Muscle layer of duodenum (tissue), 2 donors: ENCODE data around the gene PRMT9.

Experiments
- H3K27ac ChIP-seq: one replicate; pipeline ENCODE4 v1.7.0; 2013; ENCODE audit warnings: mild to moderate bottlenecking, low read length
- H3K27me3 ChIP-seq: one replicate; pipeline ENCODE4 v1.7.0; 2013; ENCODE audit warnings: low read depth, mild to moderate bottlenecking, control low read depth, low read length
- H3K36me3 ChIP-seq, 2 donors: one replicate each; pipeline ENCODE4 v1.7.0; 2013; ENCODE audit warnings: low read length in 2 of 2, control low read depth in 1 of 2, mild to moderate bottlenecking in 1 of 2; ENCODE audit not compliant: insufficient read depth in 2 of 2, control insufficient read depth in 1 of 2
- H3K4me1 ChIP-seq, 2 donors: one replicate each; pipeline ENCODE4 v1.7.0; 2013; ENCODE audit warnings: low read length in 2 of 2, mild to moderate bottlenecking in 2 of 2, control low read depth in 1 of 2, moderate library complexity in 1 of 2; ENCODE audit not compliant: insufficient read depth in 2 of 2, control insufficient read depth in 1 of 2
- H3K4me3 ChIP-seq, 2 donors: one replicate each; pipeline ENCODE4 v1.7.0; 2013; ENCODE audit warnings: low read length in 2 of 2, low read depth in 1 of 2, mild to moderate bottlenecking in 1 of 2
- H3K9me3 ChIP-seq, 2 donors: one replicate each; pipeline ENCODE4 v1.7.0; 2013; ENCODE audit warnings: low read length in 2 of 2, control low read depth in 1 of 2, mild to moderate bottlenecking in 1 of 2; ENCODE audit not compliant: control insufficient read depth in 1 of 2
- donor health status: healthy.

The PRMT9 gene

DNA sequence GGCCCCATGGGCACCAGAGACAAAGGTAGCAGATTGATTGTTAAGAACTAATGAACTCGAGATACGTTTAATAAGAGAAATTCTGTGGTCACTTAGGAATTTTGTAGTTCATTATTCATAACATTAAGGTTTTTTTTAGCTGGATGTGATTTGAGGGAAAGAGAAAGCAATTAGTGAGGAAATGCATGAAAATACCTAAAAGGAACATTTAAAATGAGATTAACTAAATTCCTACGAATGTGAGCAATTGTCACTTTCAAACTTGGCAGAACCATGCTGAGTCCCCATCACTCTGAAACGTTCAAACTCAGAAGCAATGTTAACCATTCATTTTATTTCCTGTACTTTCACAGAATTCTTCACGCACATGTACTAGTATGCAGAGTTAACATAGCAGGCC is 5.9 kb downstream of the PRMT9 start:
- Histone ChIP-seq H3K27ac (no peak overlapping the region), H3K4me3 (no peak overlapping the region), H3K36me3 (peaks cover 0 to 16% of the 10 kb centered on the region in 2 donors), H3K27me3 (no peaks in the 10 kb centered on the region), H3K9me3 (no peaks in the 10 kb centered on the region), H3K4me1 (peaks cover 0 to 13% of the 10 kb centered on the region in 2 donors)

DNA sequence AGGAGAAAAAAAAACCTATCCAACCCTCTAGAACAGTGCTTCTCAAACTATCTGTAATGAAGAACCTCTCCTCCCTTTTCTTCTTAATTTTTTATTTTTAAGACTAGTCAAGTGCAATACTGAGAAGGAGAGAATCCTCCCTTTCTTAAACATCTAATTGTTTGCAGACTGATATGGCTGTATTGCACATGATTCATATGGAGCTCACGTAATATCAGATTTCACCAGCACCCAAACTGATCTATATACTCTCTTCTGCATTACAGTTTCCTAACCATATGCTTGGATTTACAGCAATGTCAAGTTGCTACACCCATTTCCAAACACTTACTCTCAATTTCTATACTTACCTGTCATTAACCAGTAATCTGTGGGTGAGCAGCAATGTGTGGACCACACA is 9.5 kb downstream of the PRMT9 start:
- H3K4me1 ChIP-seq: peaks cover 0 to 11% of the 10 kb centered on the region in 2 donors
- H3K9me3 ChIP-seq: no peaks in the 10 kb centered on the region
- no peaks in the 10 kb centered on the region for H3K27me3 ChIP-seq
- H3K4me3 ChIP-seq: no peak overlapping the region
- H3K36me3 ChIP-seq: peaks cover 0 to 17% of the 10 kb centered on the region in 2 donors
- H3K27ac ChIP-seq: no peak overlapping the region

DNA sequence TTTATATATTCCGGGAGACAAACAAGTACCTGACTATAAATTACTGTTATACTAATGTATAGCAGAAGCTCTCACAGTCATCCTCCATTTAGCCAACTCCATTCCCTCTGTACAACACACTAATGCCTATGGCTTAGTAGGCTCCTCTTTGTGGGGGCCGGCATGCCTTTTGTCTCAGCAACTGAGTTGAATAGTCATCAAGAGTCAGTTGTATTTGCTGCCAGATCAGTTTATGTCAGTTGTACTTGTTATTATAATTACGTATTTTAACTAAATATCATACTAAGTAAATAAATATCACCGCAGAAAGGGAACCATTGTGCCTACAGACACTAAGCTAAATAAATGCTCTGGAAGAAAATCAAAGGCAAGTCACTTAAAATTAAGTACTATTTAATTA is 9.9 kb downstream of the PRMT9 start:
- Histone ChIP-seq H3K4me1 (peaks cover 0 to 11% of the 10 kb centered on the region in 2 donors), H3K27ac (no peak overlapping the region), H3K9me3 (no peaks in the 10 kb centered on the region), H3K4me3 (no peak overlapping the region), H3K36me3 (peaks cover 0 to 13% of the 10 kb centered on the region in 2 donors), H3K27me3 (no peaks in the 10 kb centered on the region)

DNA sequence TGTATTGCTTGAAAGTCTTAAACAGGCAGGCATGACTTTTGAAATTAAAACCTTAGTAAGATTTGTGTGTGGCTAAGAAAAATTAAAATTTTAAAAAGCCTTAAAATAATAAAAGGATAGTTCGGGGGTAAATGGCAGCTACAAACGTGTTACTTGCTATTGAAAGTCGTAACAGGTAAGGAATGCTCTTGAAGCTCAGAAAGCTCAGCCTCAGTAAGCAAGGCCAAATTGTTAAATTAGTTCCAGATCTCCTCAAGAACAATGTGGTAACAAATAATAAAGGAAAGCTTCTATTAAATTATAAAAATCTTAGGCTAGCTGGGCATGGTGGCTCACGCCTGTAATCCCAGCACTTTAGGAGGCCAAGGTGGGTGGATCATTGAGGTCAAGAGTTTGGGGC is 25.5 kb downstream of the PRMT9 start:
- H3K27ac ChIP-seq: no peak overlapping the region
- H3K27me3 ChIP-seq: no peaks in the 10 kb centered on the region
- H3K36me3 ChIP-seq: peaks cover 24 to 57% of the 10 kb centered on the region in 2 donors
- no peaks in the 10 kb centered on the region for H3K9me3 ChIP-seq
- H3K4me3 ChIP-seq: no peak overlapping the region
- no peaks in the 10 kb centered on the region for H3K4me1 ChIP-seq

DNA sequence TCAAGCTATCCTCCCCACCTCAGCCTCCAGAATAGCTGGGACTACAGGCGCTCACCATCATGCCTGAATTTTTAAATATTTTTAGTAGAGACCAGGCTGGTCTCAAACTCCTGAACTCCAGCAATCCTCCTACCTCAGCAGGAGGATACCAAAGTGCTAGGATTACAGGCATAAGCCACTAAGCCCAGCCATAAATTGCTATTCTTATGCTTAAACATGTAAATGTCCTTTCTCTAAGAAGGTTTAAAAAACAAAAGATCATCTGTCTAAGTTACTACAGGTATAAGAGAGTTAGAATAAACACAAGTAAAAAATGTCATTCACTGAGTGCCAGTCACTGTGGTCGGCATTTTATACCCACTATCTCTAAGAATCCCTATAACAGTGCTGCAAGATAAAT is 28.3 kb downstream of the PRMT9 start:
- Histone ChIP-seq H3K4me3 (no peak overlapping the region), H3K27ac (no peak overlapping the region), H3K4me1 (no peaks in the 10 kb centered on the region), H3K27me3 (no peaks in the 10 kb centered on the region), H3K9me3 (no peaks in the 10 kb centered on the region), H3K36me3 (peaks cover 19 to 52% of the 10 kb centered on the region in 2 donors)

DNA sequence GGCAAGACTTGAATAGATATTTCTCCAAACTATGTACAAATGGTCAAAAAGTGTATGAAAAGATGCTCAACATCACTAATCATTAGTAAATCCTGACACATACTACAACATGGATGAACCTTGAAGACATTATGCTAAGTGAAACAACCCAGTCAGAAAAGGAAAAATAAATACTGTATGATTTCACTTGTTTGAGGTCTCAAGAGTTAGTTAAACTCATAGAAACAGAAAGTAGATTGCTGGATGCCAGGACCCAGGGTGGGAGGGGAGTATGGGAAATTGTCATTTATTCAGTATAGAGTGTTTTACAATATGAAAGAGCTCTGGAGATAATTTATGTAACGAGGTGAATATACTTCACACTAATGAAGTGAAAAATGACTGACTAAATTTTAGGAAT is 32.4 kb downstream of the PRMT9 start:
- H3K9me3 ChIP-seq: no peaks in the 10 kb centered on the region
- H3K27ac ChIP-seq: no peak overlapping the region
- no peaks in the 10 kb centered on the region for H3K4me1 ChIP-seq
- no peak overlapping the region for H3K4me3 ChIP-seq
- peaks cover 13 to 25% of the 10 kb centered on the region in 2 donors for H3K36me3 ChIP-seq
- no peaks in the 10 kb centered on the region for H3K27me3 ChIP-seq

DNA sequence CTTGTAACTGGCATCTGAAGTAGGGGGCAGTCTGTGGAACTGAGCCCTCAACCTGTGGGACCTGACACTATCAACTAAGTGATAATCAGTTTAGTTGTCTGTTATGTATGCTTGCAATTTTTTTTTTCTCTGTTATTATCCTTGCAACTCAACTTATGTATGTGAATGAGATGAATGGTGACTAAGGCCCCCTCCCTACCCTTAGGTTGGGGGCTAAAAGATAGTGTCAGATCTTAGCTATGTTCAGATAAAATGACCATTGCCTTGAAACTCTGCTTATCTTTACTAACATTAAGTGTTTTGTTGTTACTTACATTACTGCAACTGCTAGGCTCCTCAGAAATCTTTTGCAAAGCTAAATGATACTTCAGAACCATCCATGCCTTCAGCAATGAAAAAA is 35.3 kb downstream of the PRMT9 start:
- Histone ChIP-seq H3K36me3 (peaks cover 0 to 8% of the 10 kb centered on the region in 2 donors), H3K4me3 (no peak overlapping the region), H3K27ac (no peak overlapping the region), H3K9me3 (no peaks in the 10 kb centered on the region), H3K27me3 (no peaks in the 10 kb centered on the region), H3K4me1 (no peaks in the 10 kb centered on the region)

DNA sequence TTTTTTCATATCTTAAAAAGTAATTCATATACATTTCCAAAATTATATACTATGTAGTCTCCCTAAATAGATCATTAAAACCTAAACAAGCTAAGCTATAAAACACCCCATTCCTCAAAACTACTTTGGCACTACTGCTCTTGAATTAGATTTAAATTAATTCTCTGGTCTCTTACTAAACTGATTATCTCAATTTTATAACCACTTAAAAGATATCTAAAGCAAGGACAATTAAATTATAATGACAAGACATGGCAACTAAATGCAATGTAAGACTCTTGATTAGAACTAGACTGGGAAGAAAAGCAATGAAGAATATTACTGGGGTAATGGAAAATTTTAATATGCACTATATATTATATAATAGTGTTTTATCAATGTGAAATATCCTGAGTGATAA is 38.9 kb downstream of the PRMT9 start:
- Histone ChIP-seq H3K27me3 (no peaks in the 10 kb centered on the region), H3K4me3 (no peak overlapping the region), H3K4me1 (no peaks in the 10 kb centered on the region), H3K27ac (no peak overlapping the region), H3K36me3 (peaks cover 9 to 15% of the 10 kb centered on the region in 2 donors), H3K9me3 (no peaks in the 10 kb centered on the region)

DNA sequence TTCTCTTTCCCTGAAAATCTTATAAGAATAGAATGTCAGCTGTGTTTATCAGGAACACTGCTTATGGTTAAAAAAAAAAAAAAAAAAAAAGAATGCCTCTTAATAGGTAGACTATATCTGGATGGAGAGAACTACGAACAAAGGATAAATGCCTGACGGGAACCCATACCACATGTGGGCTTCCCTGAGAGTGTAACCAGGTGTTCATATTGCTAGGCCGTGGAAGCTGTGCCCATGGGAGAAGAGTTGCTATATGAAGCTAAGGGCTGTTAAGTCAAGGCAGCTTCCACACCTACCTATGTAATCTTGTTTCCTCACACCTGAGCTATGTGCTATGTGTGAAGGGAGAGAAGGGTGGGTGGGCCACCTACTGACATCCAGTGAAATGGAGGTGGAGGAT is 39.5 kb downstream of the PRMT9 start:
- H3K4me3 ChIP-seq: no peak overlapping the region
- H3K9me3 ChIP-seq: no peaks in the 10 kb centered on the region
- H3K27ac ChIP-seq: no peak overlapping the region
- no peaks in the 10 kb centered on the region for H3K4me1 ChIP-seq
- peaks cover 12 to 15% of the 10 kb centered on the region in 2 donors for H3K36me3 ChIP-seq
- H3K27me3 ChIP-seq: no peaks in the 10 kb centered on the region

DNA sequence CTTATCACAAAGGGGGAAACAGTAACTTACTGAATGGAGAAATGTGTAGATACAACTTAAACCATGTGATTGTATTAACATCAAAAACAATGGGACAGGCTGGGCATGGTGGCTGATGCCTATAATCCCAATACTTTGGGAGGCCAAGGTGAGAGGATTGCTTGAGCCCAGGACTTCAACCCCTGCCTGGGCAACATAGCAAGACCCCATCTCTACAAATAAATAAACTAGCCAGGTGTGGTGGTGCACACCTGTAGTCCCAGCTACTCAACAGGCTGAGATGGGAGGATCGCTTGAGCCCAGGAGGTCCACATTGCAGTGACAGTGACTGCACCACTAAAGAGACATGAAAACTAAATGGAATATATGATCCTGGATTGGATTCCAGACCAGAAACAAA is 40.3 kb downstream of the PRMT9 start:
- H3K4me3 ChIP-seq: no peak overlapping the region

DNA sequence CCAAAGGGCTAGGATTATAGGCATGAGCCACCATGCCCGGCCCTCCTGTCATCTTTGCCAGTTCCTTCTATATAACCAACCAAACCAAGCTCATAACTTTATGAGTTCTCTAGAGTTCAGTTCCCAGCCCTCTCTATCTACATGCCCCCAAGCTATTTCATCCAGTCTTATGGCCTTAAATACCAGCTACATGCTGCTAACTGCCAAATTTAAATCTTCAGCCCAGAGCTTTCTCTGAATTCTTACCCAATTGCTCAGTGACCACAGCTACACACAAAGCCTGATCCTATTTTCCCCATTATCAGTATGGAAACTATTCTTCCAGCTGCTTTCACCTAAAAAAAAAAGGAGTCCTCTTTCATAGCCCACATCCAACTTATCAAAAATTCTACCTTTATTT is 43.6 kb downstream of the PRMT9 start:
- H3K27ac ChIP-seq: no peak overlapping the region
- H3K27me3 ChIP-seq: no peaks in the 10 kb centered on the region
- no peaks in the 10 kb centered on the region for H3K4me1 ChIP-seq
- no peak overlapping the region for H3K4me3 ChIP-seq
- peaks cover 18 to 37% of the 10 kb centered on the region in 2 donors for H3K36me3 ChIP-seq
- no peaks in the 10 kb centered on the region for H3K9me3 ChIP-seq

More for the DNA sequence above, 40.3 kb downstream of the PRMT9 start:
- no peaks in the 10 kb centered on the region for H3K27me3 ChIP-seq
- no peaks in the 10 kb centered on the region for H3K4me1 ChIP-seq
- H3K36me3 ChIP-seq: peaks cover 13 to 15% of the 10 kb centered on the region in 2 donors
- H3K9me3 ChIP-seq: no peaks in the 10 kb centered on the region
- H3K27ac ChIP-seq: no peak overlapping the region

DNA sequence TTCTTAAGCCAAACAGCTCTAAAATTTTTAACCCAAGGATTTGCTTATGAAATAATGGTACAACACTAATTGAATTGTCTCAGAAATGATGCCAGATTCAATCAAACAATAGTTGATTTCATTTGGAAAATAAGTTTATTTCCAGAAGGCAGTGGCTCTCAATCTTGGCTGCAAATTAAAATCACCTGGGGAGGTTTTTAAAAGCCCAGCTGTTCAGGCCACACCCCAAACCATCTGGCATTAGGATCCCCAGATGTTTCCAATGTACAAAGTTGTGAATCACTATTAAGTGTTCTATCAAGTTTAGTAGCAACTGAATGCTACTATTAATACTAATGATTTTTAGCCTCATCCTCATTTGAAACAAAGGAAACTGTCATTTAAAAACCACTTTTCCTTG is 44.6 kb downstream of the PRMT9 start:
- H3K36me3 ChIP-seq: peaks cover 26 to 47% of the 10 kb centered on the region in 2 donors
- no peak overlapping the region for H3K4me3 ChIP-seq
- no peaks in the 10 kb centered on the region for H3K27me3 ChIP-seq
- no peaks in the 10 kb centered on the region for H3K9me3 ChIP-seq
- no peaks in the 10 kb centered on the region for H3K4me1 ChIP-seq
- H3K27ac ChIP-seq: no peak overlapping the region
